Measurements from ENCODE around the gene HRAS.
"Not testable (repeated sequence)": the region's sequence is repeated elsewhere in the genome, so short reads cannot be mapped to it uniquely, and the experiment has no call there.

The HRAS gene

GRCh38 chr11:535519-536454 is at the start of gene HRAS:
Gene HRAS, minus strand, starts transcription at chr11:535576.
- peak; percentile 51 for DNase-seq (ENCODE audit: low read depth)

- DNase-seq (ENCODE audit: low read depth): no peak
Observed at GRCh38 chr11:584287-584686, 48.9 kb upstream of the HRAS start.

- no peak for DNase-seq (ENCODE audit: low read depth)
Observed at GRCh38 chr11:581752-582151, 46.4 kb upstream of the HRAS start.

- DNase-seq (ENCODE audit: low read depth): no peak
Observed at GRCh38 chr11:581342-581741, 46.0 kb upstream of the HRAS start.

GRCh38 chr11:579830-580601 is 44.6 kb upstream of the HRAS start:
- DNase-seq (ENCODE audit: low read depth): no peak

GRCh38 chr11:578276-579035 is 43.1 kb upstream of the HRAS start:
- DNase-seq (ENCODE audit: low read depth): no peak

GRCh38 chr11:577611-577894 is 42.2 kb upstream of the HRAS start:
- no peak for DNase-seq (ENCODE audit: low read depth)

- DNase-seq (ENCODE audit: low read depth): no peak
Observed at GRCh38 chr11:576811-577610, 41.6 kb upstream of the HRAS start.

GRCh38 chr11:575996-576768 is 40.8 kb upstream of the HRAS start, which contains the start of gene PHRF1:
Gene PHRF1, plus strand, starts transcription at chr11:576470. Its CDS starts 5,043 bp downstream, at chr11:581513.
- DNase-seq (ENCODE audit: low read depth): peak; percentile 88

GRCh38 chr11:575313-575995 is 40.1 kb upstream of the HRAS start:
- DNase-seq (ENCODE audit: low read depth): no peak

GRCh38 chr11:574632-575312 is 39.4 kb upstream of the HRAS start:
- no peak for DNase-seq (ENCODE audit: low read depth)

- DNase-seq (ENCODE audit: low read depth): not testable (repeated sequence)
Observed at GRCh38 chr11:574031-574570, 38.7 kb upstream of the HRAS start.

- no peak for DNase-seq (ENCODE audit: low read depth)
Observed at GRCh38 chr11:573146-573759, 37.9 kb upstream of the HRAS start.

- no peak for DNase-seq (ENCODE audit: low read depth)
Observed at GRCh38 chr11:571802-572185, 36.4 kb upstream of the HRAS start.

- DNase-seq (ENCODE audit: low read depth): no peak
Observed at GRCh38 chr11:569158-569885, 33.9 kb upstream of the HRAS start.

GRCh38 chr11:568306-569157 is 33.2 kb upstream of the HRAS start:
- DNase-seq (ENCODE audit: low read depth): peak; percentile 63

- no peak for DNase-seq (ENCODE audit: low read depth)
Observed at GRCh38 chr11:567629-568292, 32.4 kb upstream of the HRAS start.
